Esophagus muscularis mucosa (tissue), 4 donors: ENCODE results near the gene CASS4. TPM values are rescaled to one million over a fixed set of nuclear protein-coding genes. Genes with fewer than 3 reads are reported as not detected.
"Not testable (repeated sequence)": the region's sequence is repeated elsewhere in the genome, so short reads cannot be mapped to it uniquely, and the experiment has no call there.

Source experiments
- DNase-seq: peaks from one replicate; pipeline ENCODE4 v3.0.0-alpha.2; 2017; ENCODE audit errors: extremely low spot score
- H3K27ac ChIP-seq, 4 donors: fragments of 200-600 bp; sonication (generic); replicated peaks in 1 of 4; 1 replicate in 3 of 4; 2 replicates in 1 of 4; pipeline ENCODE4 v1.5.1; 2016 to 2019; ENCODE audit warnings: mild to moderate bottlenecking in 1 of 4
- H3K27me3 ChIP-seq, 4 donors: fragments of 200-600 bp; sonication (generic); one replicate each; pipeline versions ENCODE4 v1.5.1 to v1.6.0; 2016 to 2019
- H3K36me3 ChIP-seq, 4 donors: fragments of 200-600 bp; sonication (generic); one replicate each; pipeline ENCODE4 v1.5.1; 2016 to 2019
- H3K4me1 ChIP-seq, 4 donors: fragments of 200-600 bp; sonication (generic); one replicate each; pipeline ENCODE4 v1.5.1; 2016 to 2019
- H3K4me3 ChIP-seq, 4 donors: fragments of 200-600 bp; sonication (generic); 1 replicate in 2 of 4; 2 replicates in 2 of 4; pipeline ENCODE4 v1.5.1; 2016 to 2019; ENCODE audit warnings: mild to moderate bottlenecking in 4 of 4, moderate library complexity in 1 of 4
- H3K9me3 ChIP-seq, 4 donors: fragments of 200-600 bp; sonication (generic); 1 replicate in 3 of 4; 2 replicates in 1 of 4; pipeline ENCODE4 v1.5.1; 2016 to 2019
- EP300 ChIP-seq: sonication (generic); formaldehyde crosslinking; IDR thresholded peaks from one replicate; pipeline ENCODE4 v1.6.1; 2017; ENCODE audit warnings: antibody characterized with exemption
- POLR2A ChIP-seq: fragments of 450-650 bp; IDR thresholded peaks from one replicate; pipeline ENCODE4 v1.6.1; 2017; ENCODE audit warnings: antibody characterized with exemption, moderate library complexity, mild to moderate bottlenecking, low read depth
- POLR2AphosphoS5 ChIP-seq, 2 donors: sonication (generic); formaldehyde crosslinking; IDR thresholded peaks; one replicate each; pipeline ENCODE4 v1.6.1; 2017; ENCODE audit warnings: antibody characterized with exemption in 2 of 2
- WGBS: methylation state at CpG from one replicate; pipeline ENCODE4 v1.1.5; 2018; 5-methylcytosine and 5-hydroxymethylcytosine counted together
- intact Hi-C: fragments of 100-400 bp; cut with DNase I; formaldehyde crosslinking; loops from one replicate; pipeline ENCODE4 v1.15.1; 2023
- total RNA-seq, 4 donors: library from RNA; depleted of rRNA; stranded (reverse); fragments of >200 nt; gene quantifications; one replicate each; pipeline versions ENCODE4 v1.1.0 to v1.2.1, GENCODE V29; 2016
- TF ChIP-seq, protein P1 (sequence below), 3 experiments: fragments of 200-600 bp in 2 of 3; fragments of 450-650 bp in 1 of 3; sonication (generic) in 2 of 3; IDR thresholded peaks; one replicate each; pipeline ENCODE4 v1.5.1; 2017 to 2019; ENCODE audit warnings: antibody characterized with exemption in 3 of 3, mild to moderate bottlenecking in 2 of 3, moderate library complexity in 1 of 3

CASS4 gene
- total RNA-seq, 4 donors from 2014 or later = 3.1 to 8.1 (median 5.4) TPM

- Histone ChIP-seq H3K4me3 (peak overlapping the region; percentile 74 to 95 (median 85)), H3K9me3 (no peaks in the 10 kb centered on the region), H3K27me3 (no peaks in the 10 kb centered on the region), H3K4me1 (peaks cover 24 to 38% (median 28%) of the 10 kb centered on the region in 4 donors), H3K27ac (peak overlapping the region in 1 of 4 donors; percentile 88), H3K36me3 (peaks cover 30 to 38% (median 35%) of the 10 kb centered on the region in 4 donors)
- DNase-seq = no peak
- 66% methylated on average over 8 of the region's 8 CpGs for WGBS
- TF ChIP-seq POLR2AphosphoS5 (IDR thresholded peaks at IDR 0.05) (no peak), EP300 (no peak), POLR2A (no peak)
- TF ChIP-seq, protein P1, sequence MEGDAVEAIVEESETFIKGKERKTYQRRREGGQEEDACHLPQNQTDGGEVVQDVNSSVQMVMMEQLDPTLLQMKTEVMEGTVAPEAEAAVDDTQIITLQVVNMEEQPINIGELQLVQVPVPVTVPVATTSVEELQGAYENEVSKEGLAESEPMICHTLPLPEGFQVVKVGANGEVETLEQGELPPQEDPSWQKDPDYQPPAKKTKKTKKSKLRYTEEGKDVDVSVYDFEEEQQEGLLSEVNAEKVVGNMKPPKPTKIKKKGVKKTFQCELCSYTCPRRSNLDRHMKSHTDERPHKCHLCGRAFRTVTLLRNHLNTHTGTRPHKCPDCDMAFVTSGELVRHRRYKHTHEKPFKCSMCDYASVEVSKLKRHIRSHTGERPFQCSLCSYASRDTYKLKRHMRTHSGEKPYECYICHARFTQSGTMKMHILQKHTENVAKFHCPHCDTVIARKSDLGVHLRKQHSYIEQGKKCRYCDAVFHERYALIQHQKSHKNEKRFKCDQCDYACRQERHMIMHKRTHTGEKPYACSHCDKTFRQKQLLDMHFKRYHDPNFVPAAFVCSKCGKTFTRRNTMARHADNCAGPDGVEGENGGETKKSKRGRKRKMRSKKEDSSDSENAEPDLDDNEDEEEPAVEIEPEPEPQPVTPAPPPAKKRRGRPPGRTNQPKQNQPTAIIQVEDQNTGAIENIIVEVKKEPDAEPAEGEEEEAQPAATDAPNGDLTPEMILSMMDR (IDR thresholded peaks at IDR 0.05) = no peak
- intact Hi-C loops = loop anchor here (2.0 kb wide), 2 partner anchors 35 to 73 kb away; partner anchors contain the start of gene FAM210B
Observed at GRCh38 chr20:56393653-56394052, 18.4 kb upstream of the CASS4 start.

- WGBS = 85% methylated on average over 4 of the region's 4 CpGs
- Histone ChIP-seq H3K27me3 (no peaks in the 10 kb centered on the region), H3K4me1 (peaks cover 24 to 48% (median 30%) of the 10 kb centered on the region in 4 donors), H3K36me3 (peaks cover 40 to 51% (median 48%) of the 10 kb centered on the region in 4 donors), H3K9me3 (no peaks in the 10 kb centered on the region), H3K27ac (no peak overlapping the region), H3K4me3 (no peak overlapping the region)
- DNase-seq = no peak
- intact Hi-C loops = no loop called here
- TF ChIP-seq, protein P1 (IDR thresholded peaks at IDR 0.05) = no peak
- no peak for TF ChIP-seq POLR2A
- TF ChIP-seq EP300 = no peak
- no peak for TF ChIP-seq POLR2AphosphoS5 (IDR thresholded peaks at IDR 0.05)
Observed at GRCh38 chr20:56395166-56395565, 16.9 kb upstream of the CASS4 start.

- no peaks in the 10 kb centered on the region for H3K9me3 ChIP-seq
- H3K4me1 ChIP-seq = peaks cover 0 to 15% (median 2%) of the 10 kb centered on the region in 4 donors
- no peak for DNase-seq
- TF ChIP-seq EP300 = no peak
- TF ChIP-seq, protein P1 (IDR thresholded peaks at IDR 0.05) = peak; percentile 68 to 82 (median 75)
- peaks cover 72 to 100% (median 88%) of the 10 kb centered on the region in 4 donors for H3K36me3 ChIP-seq
- H3K27ac ChIP-seq = no peak overlapping the region
- no peaks in the 10 kb centered on the region for H3K27me3 ChIP-seq
- intact Hi-C loops = loop anchor here (2.0 kb wide), 1 partner anchor 69 kb away; the partner anchor contains the start of gene RTF2
- no peak overlapping the region for H3K4me3 ChIP-seq
Observed at GRCh38 chr20:56400001-56400640, 11.9 kb upstream of the CASS4 start.

GRCh38 chr20:56403465-56403864 is 8.6 kb upstream of the CASS4 start:
- no peaks in the 10 kb centered on the region for H3K9me3 ChIP-seq
- H3K4me1 ChIP-seq = peaks cover 0 to 10% (median 2%) of the 10 kb centered on the region in 4 donors
- H3K27ac ChIP-seq = no peak overlapping the region
- peaks cover 61 to 97% (median 85%) of the 10 kb centered on the region in 4 donors for H3K36me3 ChIP-seq
- H3K4me3 ChIP-seq = no peak overlapping the region
- WGBS = 92% methylated on average over 26 of the region's 26 CpGs
- no peak for DNase-seq
- TF ChIP-seq EP300 = no peak
- H3K27me3 ChIP-seq = no peaks in the 10 kb centered on the region
- intact Hi-C loops = no loop called here

DNA sequence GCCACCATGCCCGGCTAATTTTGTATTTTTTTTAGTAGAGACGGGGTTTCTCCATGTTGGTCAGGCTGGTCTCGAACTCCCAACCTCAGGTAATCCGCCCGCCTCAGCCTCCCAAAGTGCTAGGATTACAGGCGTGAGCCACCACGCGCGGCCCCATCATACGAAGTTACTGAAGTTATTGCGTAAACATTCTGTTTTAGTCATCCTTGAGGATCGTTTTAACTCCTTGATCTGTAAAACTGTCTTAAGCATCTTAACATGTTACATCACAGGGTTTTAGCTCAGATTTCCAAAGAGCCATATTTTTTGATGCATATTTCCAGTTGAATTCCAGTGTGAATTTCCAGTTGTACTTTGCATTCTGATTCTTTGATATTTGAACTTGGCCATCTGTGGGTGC is 6.7 kb upstream of the CASS4 start:
- H3K27ac ChIP-seq, intact Hi-C loops, H3K9me3 ChIP-seq, DNase-seq, H3K27me3 ChIP-seq, H3K4me1 ChIP-seq, H3K4me3 ChIP-seq: not testable (repeated sequence)
- peaks cover 50 to 82% (median 74%) of the 10 kb centered on the region in 4 donors for H3K36me3 ChIP-seq
- WGBS = 90% methylated on average over 12 of the region's 12 CpGs

DNA sequence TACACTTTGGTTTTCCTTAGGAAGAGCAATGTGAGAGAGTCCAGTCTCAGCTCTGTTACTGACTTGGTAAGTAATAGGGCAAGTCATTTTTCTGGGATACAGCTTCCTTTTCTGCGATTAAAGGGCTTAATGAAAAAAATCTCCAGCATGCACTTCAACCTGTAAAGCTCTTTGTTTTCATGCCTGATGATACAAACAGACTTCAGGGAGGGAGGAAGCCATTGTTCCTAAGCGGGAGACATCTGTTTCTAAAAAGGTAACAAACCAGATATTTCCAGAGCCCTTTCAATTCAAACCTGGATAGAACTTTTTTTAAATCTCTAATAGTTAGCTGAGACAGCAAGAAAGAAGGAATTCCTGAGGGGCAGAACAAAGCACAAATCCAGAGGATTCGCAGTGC is 5.2 kb upstream of the CASS4 start:
- WGBS = 88% methylated on average over 3 of the region's 3 CpGs
- TF ChIP-seq EP300 = no peak
- TF ChIP-seq POLR2A = no peak
- TF ChIP-seq POLR2AphosphoS5 (IDR thresholded peaks at IDR 0.05) = no peak
- TF ChIP-seq, protein P1 (IDR thresholded peaks at IDR 0.05) = no peak
- peaks cover 46 to 66% (median 63%) of the 10 kb centered on the region in 4 donors for H3K36me3 ChIP-seq
- no peaks in the 10 kb centered on the region for H3K9me3 ChIP-seq
- H3K27ac ChIP-seq = no peak overlapping the region
- H3K4me1 ChIP-seq = peaks cover 8 to 21% (median 11%) of the 10 kb centered on the region in 4 donors
- intact Hi-C loops = no loop called here
- no peak for DNase-seq
- H3K27me3 ChIP-seq = no peaks in the 10 kb centered on the region
- H3K4me3 ChIP-seq = no peak overlapping the region
